Endodermal cell (in vitro differentiated cells): ENCODE results near the gene IFT57. TPM values are rescaled to one million over a fixed set of nuclear protein-coding genes. Genes with fewer than 3 reads are reported as not detected.

Experiments used
- DNase-seq: peaks from one replicate; pipeline ENCODE4 v3.0.0-alpha.2; 2017
- H3K27ac ChIP-seq: 2 replicates; pipeline ENCODE4 v1.5.1; 2013; ENCODE audit warnings: mild to moderate bottlenecking, low read depth, low read length, moderate library complexity
- H3K27me3 ChIP-seq: 2 replicates; pipeline ENCODE4 v1.6.1; 2013; ENCODE audit warnings: mild to moderate bottlenecking, low read length, moderate library complexity; ENCODE audit not compliant: insufficient read depth, control insufficient read depth, poor library complexity, severe bottlenecking
- H3K36me3 ChIP-seq: 2 replicates; pipeline ENCODE4 v1.7.0; 2013; ENCODE audit warnings: mild to moderate bottlenecking, low read length, moderate library complexity; ENCODE audit not compliant: control insufficient read depth, insufficient read depth
- H3K4me1 ChIP-seq: one replicate; pipeline ENCODE4 v1.7.0; 2013; ENCODE audit warnings: low read length; ENCODE audit not compliant: control insufficient read depth, insufficient read depth
- H3K4me3 ChIP-seq: 2 replicates; pipeline ENCODE4 v1.5.1; 2013; ENCODE audit warnings: mild to moderate bottlenecking, low read length, moderate library complexity
- H3K9ac ChIP-seq: 2 replicates; pipeline ENCODE4 v1.6.1; 2013; ENCODE audit warnings: mild to moderate bottlenecking, low read length, moderate library complexity; ENCODE audit not compliant: poor library complexity, severe bottlenecking; ENCODE audit errors: extremely low read depth
- H3K9me3 ChIP-seq: 2 replicates; pipeline ENCODE4 v1.6.1; 2013; ENCODE audit warnings: mild to moderate bottlenecking, low read length, moderate library complexity; ENCODE audit not compliant: control insufficient read depth
- H3K27ac Mint-ChIP-seq: 2 replicates; pipeline ENCODE4 v1.8.0; 2020; ENCODE audit warnings: mixed read lengths
- H3K27me3 Mint-ChIP-seq: 2 replicates; pipeline ENCODE4 v1.8.0; 2021; ENCODE audit warnings: mild to moderate bottlenecking, mixed read lengths; ENCODE audit not compliant: insufficient read depth
- H3K36me3 Mint-ChIP-seq: 2 replicates; pipeline ENCODE4 v1.8.0; 2020; ENCODE audit warnings: low read depth, mixed read lengths
- H3K4me1 Mint-ChIP-seq: 2 replicates; pipeline ENCODE4 v1.8.0; 2020; ENCODE audit warnings: mixed read lengths
- H3K4me3 Mint-ChIP-seq: 2 replicates; pipeline ENCODE4 v1.8.0; 2020; ENCODE audit warnings: mild to moderate bottlenecking, moderate library complexity, mixed read lengths
- H3K9me3 Mint-ChIP-seq: 2 replicates; pipeline ENCODE4 v1.8.0; 2020; ENCODE audit warnings: mild to moderate bottlenecking, mixed read lengths
- CTCF ChIP-seq: fragments of 200-600 bp; sonication (generic); conservative IDR thresholded peaks from 2 replicates; pipeline ENCODE4 v1.5.0; 2021; ENCODE audit warnings: antibody characterized with exemption, mild to moderate bottlenecking
- WGBS, 2 experiments: methylation state at CpG; one replicate each; pipeline versions ENCODE4 v1.1.5 to v1.1.7; 2013; ENCODE audit warnings: missing lambda C conversion rate in 2 of 2, mixed read lengths in 1 of 2; ENCODE audit not compliant: insufficient coverage in 1 of 2, insufficient read length in 1 of 2; 5-methylcytosine and 5-hydroxymethylcytosine counted together
- total RNA-seq, 2 donors: library from RNA; stranded (reverse); fragmentation: NEBNext Ultra II Directional in 1 of 2; extraction: Animal tissue kit (Norgen Biotek cat#: 25700) in 1 of 2; gene quantifications; 2 replicates in 1 of 2; 3 replicates in 1 of 2; pipeline ENCODE4 v1.2.1, GENCODE V29; 2021

Gene IFT57
- total RNA-seq, 2 donors from 2014 or later: 45.5 to 60.5 TPM

- Histone ChIP-seq H3K9ac (peak overlapping the region; percentile 18), H3K4me1 (peaks cover 5% of the 10 kb centered on the region), H3K27me3 (no peaks in the 10 kb centered on the region), H3K27ac (no peak overlapping the region), H3K36me3 (no peaks in the 10 kb centered on the region), H3K9me3 (no peaks in the 10 kb centered on the region), H3K4me3 (peak overlapping the region; percentile 90)
- peak overlapping the region; percentile 95 for H3K4me3 Mint-ChIP-seq
- peaks cover 5% of the 10 kb centered on the region for H3K27me3 Mint-ChIP-seq
- no peaks in the 10 kb centered on the region for H3K9me3 Mint-ChIP-seq
- 36 to 37% methylated on average over 2 to 3 of the region's 5 CpGs for WGBS, 2 experiments
- H3K4me1 Mint-ChIP-seq: peaks cover 31% of the 10 kb centered on the region
- no peak for TF ChIP-seq CTCF
- H3K27ac Mint-ChIP-seq: peak overlapping the region; percentile 81
- H3K36me3 Mint-ChIP-seq: no peaks in the 10 kb centered on the region
- DNase-seq: no peak
These were observed 785 bp upstream of the IFT57 start for GRCh38 chr3:108222853-108223565.

- Mint-ChIP-seq H3K9me3 (no peaks in the 10 kb centered on the region), H3K4me1 (peaks cover 30% of the 10 kb centered on the region)
These were observed 831 bp downstream of the IFT57 start for GRCh38 chr3:108221393-108221792.

GRCh38 chr3:108219336-108219735 lies 2.9 kb downstream of the IFT57 start:
- no peak for TF ChIP-seq CTCF
- no peaks in the 10 kb centered on the region for H3K9me3 ChIP-seq
- H3K27ac ChIP-seq: no peak overlapping the region
- H3K27me3 ChIP-seq: no peaks in the 10 kb centered on the region
- H3K36me3 ChIP-seq: no peaks in the 10 kb centered on the region
- Mint-ChIP-seq H3K27ac (no peak overlapping the region), H3K36me3 (peaks cover 10% of the 10 kb centered on the region), H3K4me3 (no peak overlapping the region), H3K4me1 (peaks cover 26% of the 10 kb centered on the region), H3K27me3 (peaks cover 2% of the 10 kb centered on the region), H3K9me3 (no peaks in the 10 kb centered on the region)
- H3K4me3 ChIP-seq: no peak overlapping the region
- 89 to 94% methylated on average over 6 to 9 of the region's 9 CpGs for WGBS, 2 experiments
- H3K9ac ChIP-seq: no peak overlapping the region
- no peak for DNase-seq
- peaks cover 5% of the 10 kb centered on the region for H3K4me1 ChIP-seq

More at GRCh38 chr3:108221393-108221792, 831 bp downstream of the IFT57 start:
- Mint-ChIP-seq H3K36me3 (peaks cover 5% of the 10 kb centered on the region), H3K4me3 (peak overlapping the region; percentile 95), H3K27ac (peak overlapping the region; percentile 99), H3K27me3 (peaks cover 5% of the 10 kb centered on the region)
- Histone ChIP-seq H3K4me1 (peaks cover 5% of the 10 kb centered on the region), H3K27ac (no peak overlapping the region), H3K9me3 (no peaks in the 10 kb centered on the region), H3K4me3 (peak overlapping the region; percentile 90), H3K36me3 (no peaks in the 10 kb centered on the region), H3K9ac (peak overlapping the region; percentile 86), H3K27me3 (no peaks in the 10 kb centered on the region)
- no peak for TF ChIP-seq CTCF
- no peak for DNase-seq
- 45 to 53% methylated on average over 4 to 6 of the region's 6 CpGs for WGBS, 2 experiments
